Loucy (cell line): ENCODE measurements around the gene ADAMTS2.

Source experiments
- H2AFZ ChIP-seq: fragments of 200-600 bp; sonication (generic); 2 replicates; pipeline ENCODE4 v1.6.0; 2016; ENCODE audit warnings: antibody characterized with exemption, mild to moderate bottlenecking, low read length, moderate library complexity
- H3F3A ChIP-seq: fragments of 200-600 bp; 2 replicates; pipeline ENCODE4 v1.6.0; 2016; ENCODE audit warnings: antibody characterized with exemption, low read depth, mild to moderate bottlenecking
- H3K27me3 ChIP-seq: fragments of 200-600 bp; sonication (generic); 2 replicates; pipeline ENCODE4 v1.6.1; 2014; ENCODE audit warnings: low read length, mild to moderate bottlenecking; ENCODE audit not compliant: insufficient read depth, poor library complexity, severe bottlenecking
- H3K36me3 ChIP-seq: fragments of 200-600 bp; sonication (generic); 2 replicates; pipeline ENCODE4 v1.6.1; 2016; ENCODE audit warnings: low read length; ENCODE audit not compliant: insufficient read depth
- H3K4me1 ChIP-seq: fragments of 200-600 bp; sonication (generic); 2 replicates; pipeline ENCODE4 v1.5.1; 2014; ENCODE audit warnings: low read length, mild to moderate bottlenecking; ENCODE audit not compliant: insufficient read depth, poor library complexity, severe bottlenecking
- H3K4me2 ChIP-seq: fragments of 200-600 bp; sonication (generic); 2 replicates; pipeline ENCODE4 v1.6.0; 2014; ENCODE audit warnings: antibody characterized with exemption, low read length, low read depth, mild to moderate bottlenecking; ENCODE audit not compliant: poor library complexity, severe bottlenecking
- H3K4me3 ChIP-seq: fragments of 200-600 bp; sonication (generic); 2 replicates; pipeline ENCODE4 v1.5.1; 2014; ENCODE audit warnings: low read length, mild to moderate bottlenecking, mixed read lengths; ENCODE audit not compliant: poor library complexity, severe bottlenecking
- H3K79me2 ChIP-seq: fragments of 200-600 bp; sonication (generic); 2 replicates; pipeline ENCODE4 v1.6.1; 2014; ENCODE audit warnings: low read length; ENCODE audit not compliant: insufficient read depth
- H3K9ac ChIP-seq: fragments of 200-600 bp; sonication (generic); 2 replicates; pipeline ENCODE4 v1.6.0; 2014; ENCODE audit warnings: mild to moderate bottlenecking, low read depth, low read length, moderate library complexity; ENCODE audit not compliant: poor library complexity, severe bottlenecking
- H3K9me2 ChIP-seq: fragments of 200-600 bp; sonication (generic); replicated peaks from 2 replicates; pipeline ENCODE4 v1.6.1; 2016; ENCODE audit warnings: low read depth, low read length, mixed read lengths
- H3K9me3 ChIP-seq: fragments of 200-600 bp; sonication (generic); 2 replicates; pipeline ENCODE4 v1.6.1; 2014; ENCODE audit warnings: mild to moderate bottlenecking, antibody characterized with exemption, low read length, low read depth; ENCODE audit not compliant: insufficient read depth
- H4K20me1 ChIP-seq: fragments of 200-600 bp; sonication (generic); 2 replicates; pipeline ENCODE4 v1.6.0; 2014; ENCODE audit warnings: antibody characterized with exemption, low read length, mild to moderate bottlenecking; ENCODE audit not compliant: insufficient read depth, poor library complexity, severe bottlenecking
- EZH2phosphoT487 ChIP-seq: fragments of 200-600 bp; IDR thresholded peaks from 2 replicates; pipeline ENCODE4 v1.6.1; 2018; ENCODE audit warnings: antibody characterized with exemption, mild to moderate bottlenecking, moderate library complexity, borderline replicate concordance
- TF ChIP-seq, protein P1 (sequence below): fragments of 200-600 bp; sonication (generic); conservative IDR thresholded peaks from 2 replicates; pipeline ENCODE4 v1.5.1; 2014; ENCODE audit warnings: mild to moderate bottlenecking, antibody characterized with exemption, low read length

The ADAMTS2 gene

GRCh38 chr5:179241175-179241574 is 104.1 kb downstream of the ADAMTS2 start:
- H3K4me3 ChIP-seq, result no peak overlapping the region

GRCh38 chr5:179240561-179240960 is 104.7 kb downstream of the ADAMTS2 start:
- Histone ChIP-seq H3K4me3 (no peak overlapping the region), H3K4me2 (no peak overlapping the region), H3K9me2 (no peaks in the 10 kb centered on the region), H3K79me2 (no peaks in the 10 kb centered on the region), H3F3A (no peaks in the 10 kb centered on the region), H3K36me3 (no peaks in the 10 kb centered on the region), H2AFZ (no peak overlapping the region), H3K9me3 (no peaks in the 10 kb centered on the region; the same call in 1 of the 2 replicates), H3K27me3 (no peaks in the 10 kb centered on the region), H4K20me1 (no peaks in the 10 kb centered on the region), H3K4me1 (no peaks in the 10 kb centered on the region), H3K9ac (no peak overlapping the region)
- TF ChIP-seq, protein P1, sequence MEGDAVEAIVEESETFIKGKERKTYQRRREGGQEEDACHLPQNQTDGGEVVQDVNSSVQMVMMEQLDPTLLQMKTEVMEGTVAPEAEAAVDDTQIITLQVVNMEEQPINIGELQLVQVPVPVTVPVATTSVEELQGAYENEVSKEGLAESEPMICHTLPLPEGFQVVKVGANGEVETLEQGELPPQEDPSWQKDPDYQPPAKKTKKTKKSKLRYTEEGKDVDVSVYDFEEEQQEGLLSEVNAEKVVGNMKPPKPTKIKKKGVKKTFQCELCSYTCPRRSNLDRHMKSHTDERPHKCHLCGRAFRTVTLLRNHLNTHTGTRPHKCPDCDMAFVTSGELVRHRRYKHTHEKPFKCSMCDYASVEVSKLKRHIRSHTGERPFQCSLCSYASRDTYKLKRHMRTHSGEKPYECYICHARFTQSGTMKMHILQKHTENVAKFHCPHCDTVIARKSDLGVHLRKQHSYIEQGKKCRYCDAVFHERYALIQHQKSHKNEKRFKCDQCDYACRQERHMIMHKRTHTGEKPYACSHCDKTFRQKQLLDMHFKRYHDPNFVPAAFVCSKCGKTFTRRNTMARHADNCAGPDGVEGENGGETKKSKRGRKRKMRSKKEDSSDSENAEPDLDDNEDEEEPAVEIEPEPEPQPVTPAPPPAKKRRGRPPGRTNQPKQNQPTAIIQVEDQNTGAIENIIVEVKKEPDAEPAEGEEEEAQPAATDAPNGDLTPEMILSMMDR, result no peak
- TF ChIP-seq EZH2phosphoT487, result no peak

More at GRCh38 chr5:179241175-179241574, 104.1 kb downstream of the ADAMTS2 start:
- TF ChIP-seq, protein P1, result no peak
- TF ChIP-seq EZH2phosphoT487, result no peak
- no peaks in the 10 kb centered on the region for H3K27me3 ChIP-seq
- no peaks in the 10 kb centered on the region for H3K79me2 ChIP-seq
- no peaks in the 10 kb centered on the region for H3K9me2 ChIP-seq
- no peak overlapping the region for H2AFZ ChIP-seq
- no peaks in the 10 kb centered on the region; the same call in 1 of the 2 replicates for H3K9me3 ChIP-seq
- H3K36me3 ChIP-seq, result no peaks in the 10 kb centered on the region
- H3K4me1 ChIP-seq, result no peaks in the 10 kb centered on the region
- H4K20me1 ChIP-seq, result no peaks in the 10 kb centered on the region
- H3K4me2 ChIP-seq, result no peak overlapping the region
- H3F3A ChIP-seq, result no peaks in the 10 kb centered on the region
- H3K9ac ChIP-seq, result no peak overlapping the region

DNA sequence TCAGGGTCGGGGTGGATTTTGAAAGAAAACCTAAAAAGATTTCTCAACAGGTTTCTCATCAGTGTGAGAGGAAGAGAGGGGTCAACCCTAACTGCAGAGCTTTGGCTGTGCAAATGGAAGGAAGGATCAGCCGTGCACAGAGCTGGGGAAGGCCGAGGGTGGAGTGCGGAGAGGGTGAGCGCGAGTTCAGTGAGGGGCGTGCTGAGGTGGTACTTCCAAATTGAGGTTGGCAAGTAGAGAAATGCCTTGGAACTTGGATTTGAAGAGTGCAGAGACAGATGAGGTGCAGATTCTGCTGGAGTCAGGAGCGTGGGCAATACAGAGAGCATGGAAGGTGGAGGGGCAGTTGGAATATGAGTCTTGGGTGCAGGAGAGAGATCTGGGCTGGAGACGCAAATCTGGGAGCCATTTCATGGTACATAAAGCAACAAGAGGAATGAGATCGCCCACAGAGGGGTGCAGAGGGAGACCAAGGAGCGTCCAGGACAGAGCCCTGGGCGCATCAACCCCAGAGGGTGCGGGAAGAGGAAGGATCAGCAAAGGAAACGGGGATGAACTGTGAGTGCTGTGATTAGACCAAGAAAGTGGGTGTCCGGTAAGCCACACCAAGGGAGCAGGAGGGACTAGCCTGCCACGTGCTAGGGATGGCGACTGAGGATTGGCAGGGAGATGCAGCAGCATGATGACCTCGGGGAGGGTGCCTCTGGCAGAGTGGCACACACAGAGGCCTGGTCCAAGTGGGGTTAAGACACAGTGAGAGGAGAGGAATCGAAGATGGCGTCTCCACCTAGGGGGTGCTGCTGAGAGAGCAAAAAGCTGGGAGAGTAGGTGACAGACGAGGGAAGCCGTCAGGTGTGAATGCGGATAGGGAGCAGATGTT is 105.8 kb downstream of the ADAMTS2 start:
- Histone ChIP-seq H3K9me2 (no peaks in the 10 kb centered on the region), H3K4me1 (no peaks in the 10 kb centered on the region), H3K9me3 (no peaks in the 10 kb centered on the region; the same call in 1 of the 2 replicates), H3K79me2 (no peaks in the 10 kb centered on the region), H3F3A (no peaks in the 10 kb centered on the region), H3K4me3 (no peak overlapping the region), H3K9ac (no peak overlapping the region), H3K27me3 (no peaks in the 10 kb centered on the region), H4K20me1 (no peaks in the 10 kb centered on the region), H3K36me3 (no peaks in the 10 kb centered on the region), H2AFZ (no peak overlapping the region), H3K4me2 (no peak overlapping the region)
- no peak for TF ChIP-seq EZH2phosphoT487
- TF ChIP-seq, protein P1, result no peak
